MM.1S (cell line): ENCODE data around the gene OR14I1.

ENCODE experiments used
- EZH2 ChIP-seq: fragments of 300-600 bp; sonication (generic); optimal IDR thresholded peaks from 2 replicates; pipeline ENCODE3; 2017; ENCODE audit warnings: low read depth, mild to moderate bottlenecking, antibody characterized with exemption, low read length, mixed read lengths
- EZH2phosphoT487 ChIP-seq: fragments of 300-600 bp; sonication (generic); IDR thresholded peaks from 2 replicates; pipeline ENCODE4 v1.6.1; 2018; ENCODE audit warnings: antibody characterized with exemption, low read length
- TF ChIP-seq, protein P1 (sequence below): fragments of 300-600 bp; sonication (generic); IDR thresholded peaks from 2 replicates; pipeline ENCODE4 v1.5.1; 2016; ENCODE audit warnings: antibody characterized with exemption, low read length, mixed read lengths

DNA sequence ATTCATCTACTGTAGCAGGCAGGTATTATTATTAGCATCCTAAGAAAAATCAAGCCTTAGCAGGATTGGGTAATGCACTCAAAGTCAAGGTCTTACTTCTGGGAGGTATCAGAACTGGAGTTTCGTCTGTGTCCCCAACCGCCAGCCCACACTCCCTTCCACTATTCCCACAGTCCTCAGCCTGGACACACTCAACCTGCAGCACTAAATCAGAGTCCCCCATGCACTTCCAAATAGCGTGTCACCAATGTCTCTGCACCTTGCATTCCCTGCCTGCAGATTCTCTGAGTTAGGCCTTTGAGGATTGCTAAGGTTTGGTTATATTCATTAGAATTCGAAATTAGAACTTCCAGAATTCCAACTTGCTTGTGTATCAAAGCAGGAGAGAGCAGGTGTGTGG is 49.1 kb upstream of the OR14I1 start:
- TF ChIP-seq, protein P1, sequence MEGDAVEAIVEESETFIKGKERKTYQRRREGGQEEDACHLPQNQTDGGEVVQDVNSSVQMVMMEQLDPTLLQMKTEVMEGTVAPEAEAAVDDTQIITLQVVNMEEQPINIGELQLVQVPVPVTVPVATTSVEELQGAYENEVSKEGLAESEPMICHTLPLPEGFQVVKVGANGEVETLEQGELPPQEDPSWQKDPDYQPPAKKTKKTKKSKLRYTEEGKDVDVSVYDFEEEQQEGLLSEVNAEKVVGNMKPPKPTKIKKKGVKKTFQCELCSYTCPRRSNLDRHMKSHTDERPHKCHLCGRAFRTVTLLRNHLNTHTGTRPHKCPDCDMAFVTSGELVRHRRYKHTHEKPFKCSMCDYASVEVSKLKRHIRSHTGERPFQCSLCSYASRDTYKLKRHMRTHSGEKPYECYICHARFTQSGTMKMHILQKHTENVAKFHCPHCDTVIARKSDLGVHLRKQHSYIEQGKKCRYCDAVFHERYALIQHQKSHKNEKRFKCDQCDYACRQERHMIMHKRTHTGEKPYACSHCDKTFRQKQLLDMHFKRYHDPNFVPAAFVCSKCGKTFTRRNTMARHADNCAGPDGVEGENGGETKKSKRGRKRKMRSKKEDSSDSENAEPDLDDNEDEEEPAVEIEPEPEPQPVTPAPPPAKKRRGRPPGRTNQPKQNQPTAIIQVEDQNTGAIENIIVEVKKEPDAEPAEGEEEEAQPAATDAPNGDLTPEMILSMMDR: no peak
- TF ChIP-seq EZH2 (no peak), EZH2phosphoT487 (no peak)
